ENCODE results near the gene CCL1. TPM values are rescaled to one million over a fixed set of nuclear protein-coding genes. Genes with fewer than 3 reads are reported as not detected.

Gene CCL1
- total and polyA plus RNA-seq, 2 donors, result not detected

DNA sequence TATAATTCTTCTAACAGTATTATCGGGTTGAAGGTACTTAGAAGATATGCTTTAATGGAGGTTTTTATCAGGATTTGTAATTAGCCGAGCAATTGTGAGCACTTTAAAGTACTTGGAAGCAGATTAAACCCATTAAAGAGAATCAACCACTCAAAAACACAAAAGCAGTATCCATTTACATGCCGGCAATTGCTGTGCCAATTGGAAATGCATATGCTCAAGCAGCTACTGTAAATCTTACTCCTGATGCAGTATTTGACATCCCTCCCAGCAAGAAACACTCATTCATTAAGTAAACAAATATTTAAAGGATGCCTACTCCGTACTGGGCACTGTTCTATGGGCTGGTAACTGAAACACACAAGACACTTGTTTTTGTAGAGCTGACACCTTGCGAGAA is 11.4 kb upstream of the CCL1 start:
- Histone ChIP-seq H3K4me1 (ENCODE audit: insufficient read depth) (no peaks in the 10 kb centered on the region), H3K27ac (ENCODE audit: low read depth) (no peak overlapping the region), H3K36me3 (ENCODE audit: insufficient read depth) (no peaks in the 10 kb centered on the region), H3K4me3 (ENCODE audit: low read depth, low read length) (no peak overlapping the region)
- 67% methylated on average over 5 of the region's 5 CpGs for WGBS
- DNase-seq (ENCODE audit: extremely low spot score), result no peak

- Histone ChIP-seq H3K27ac (ENCODE audit: low read depth) (no peak overlapping the region), H3K36me3 (ENCODE audit: insufficient read depth) (no peaks in the 10 kb centered on the region), H3K4me1 (ENCODE audit: insufficient read depth) (no peaks in the 10 kb centered on the region), H3K4me3 (ENCODE audit: low read depth, low read length) (no peak overlapping the region)
- WGBS, result 81% methylated on average over 3 of the region's 3 CpGs
- DNase-seq (ENCODE audit: extremely low spot score), result no peak
Measured at GRCh38 chr17:34371405-34372100, 8.5 kb upstream of the CCL1 start.

DNA sequence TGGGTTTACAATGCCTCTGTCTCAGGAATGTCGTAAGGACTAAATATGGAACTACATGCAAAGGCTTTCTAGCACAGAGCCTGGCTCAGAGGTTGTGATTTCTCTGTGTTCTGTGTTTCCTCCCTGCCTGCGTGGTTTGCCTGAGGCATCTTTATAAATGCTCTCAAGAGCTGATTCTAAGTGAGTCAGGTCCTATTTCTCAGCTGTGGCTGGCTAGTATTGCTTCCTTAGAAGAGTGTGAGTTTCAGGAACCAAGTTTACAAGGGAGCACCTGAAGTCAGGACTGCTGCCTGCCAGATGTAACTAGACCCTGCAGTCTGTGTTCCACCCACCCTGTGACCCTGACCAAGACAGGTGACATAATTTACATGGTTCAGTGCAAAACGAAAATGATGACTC is 8.0 kb upstream of the CCL1 start:
- Histone ChIP-seq H3K4me3 (ENCODE audit: low read depth, low read length) (no peak overlapping the region), H3K36me3 (ENCODE audit: insufficient read depth) (no peaks in the 10 kb centered on the region), H3K27ac (ENCODE audit: low read depth) (no peak overlapping the region), H3K4me1 (ENCODE audit: insufficient read depth) (no peaks in the 10 kb centered on the region)
- 42% methylated on average over 3 of the region's 3 CpGs for WGBS
- no peak for DNase-seq (ENCODE audit: extremely low spot score)

DNA sequence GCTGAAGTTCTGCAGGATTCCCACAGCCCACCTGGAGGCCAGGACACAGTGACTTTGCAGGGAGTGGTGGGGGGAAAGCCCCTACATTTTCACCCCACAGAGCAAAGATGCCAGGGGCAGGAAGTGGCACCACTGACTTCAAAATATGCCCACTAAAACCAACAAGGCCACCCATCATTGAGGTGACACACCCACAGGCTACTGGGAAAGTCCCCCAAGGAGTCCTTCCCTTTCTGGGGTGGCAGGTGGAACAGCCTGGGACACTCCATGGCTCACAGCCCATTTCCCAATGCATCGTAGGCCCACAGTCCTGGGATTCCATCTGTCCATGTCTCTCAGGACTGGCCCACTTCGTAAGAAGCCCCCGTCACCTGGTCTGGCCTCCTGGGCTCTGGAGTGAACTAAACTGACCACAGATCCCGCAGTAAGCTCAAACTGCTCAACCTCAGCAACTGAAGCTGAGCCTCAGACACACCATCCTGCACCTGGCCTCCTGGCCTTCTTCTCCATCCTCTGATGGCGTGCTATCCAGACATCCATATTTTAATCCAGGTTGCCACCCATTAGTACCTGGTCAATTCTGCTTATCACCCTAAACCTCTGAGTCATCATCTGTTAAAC is 7.5 kb upstream of the CCL1 start:
- Histone ChIP-seq H3K27ac (ENCODE audit: low read depth) (no peak overlapping the region), H3K4me1 (ENCODE audit: insufficient read depth) (no peaks in the 10 kb centered on the region), H3K4me3 (ENCODE audit: low read depth, low read length) (no peak overlapping the region), H3K36me3 (ENCODE audit: insufficient read depth) (no peaks in the 10 kb centered on the region)
- no peak for DNase-seq (ENCODE audit: extremely low spot score)
- WGBS, result 90% methylated on average over 5 of the region's 5 CpGs

- no peak for DNase-seq (ENCODE audit: extremely low spot score)
- WGBS, result 79% methylated on average over 3 of the region's 3 CpGs
- no peaks in the 10 kb centered on the region for H3K36me3 ChIP-seq (ENCODE audit: insufficient read depth)
Measured at GRCh38 chr17:34369571-34369970, 6.5 kb upstream of the CCL1 start.

DNA sequence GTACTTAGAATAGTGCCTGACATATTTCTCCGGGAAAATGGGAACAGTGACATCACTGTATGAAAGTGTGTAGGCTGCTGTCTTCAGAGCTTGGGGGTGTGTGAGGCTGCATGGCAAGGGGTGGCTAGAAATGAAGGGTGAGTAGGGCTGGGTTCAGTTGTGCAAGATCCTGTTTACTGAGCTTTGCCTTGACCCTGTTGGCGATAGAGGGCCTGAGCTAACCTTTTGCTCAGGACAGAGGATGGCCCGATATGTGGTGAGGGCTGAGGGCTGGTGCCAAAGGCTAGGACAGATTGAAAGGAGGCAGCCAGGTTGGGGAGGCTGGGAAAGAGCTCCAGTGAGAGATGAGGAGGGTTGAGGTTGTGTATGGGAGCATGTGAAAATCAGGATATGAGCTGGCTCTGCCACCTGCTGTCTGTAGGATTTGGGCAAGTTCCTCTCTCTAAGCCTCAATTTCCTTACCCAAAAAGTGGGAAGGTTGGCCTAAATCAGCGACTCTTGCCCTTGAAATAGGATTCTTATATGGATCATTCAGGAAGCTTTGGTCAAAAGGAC is 6.0 kb upstream of the CCL1 start:
- no peaks in the 10 kb centered on the region for H3K4me1 ChIP-seq (ENCODE audit: insufficient read depth)
- H3K27ac ChIP-seq (ENCODE audit: low read depth), result no peak overlapping the region
- no peaks in the 10 kb centered on the region for H3K36me3 ChIP-seq (ENCODE audit: insufficient read depth)
- H3K4me3 ChIP-seq (ENCODE audit: low read depth, low read length), result no peak overlapping the region
- no peak for DNase-seq (ENCODE audit: extremely low spot score)
- WGBS, result 52% methylated on average over 4 of the region's 4 CpGs

More at GRCh38 chr17:34369571-34369970, 6.5 kb upstream of the CCL1 start:
- Histone ChIP-seq H3K4me3 (ENCODE audit: low read depth, low read length) (no peak overlapping the region), H3K27ac (ENCODE audit: low read depth) (no peak overlapping the region), H3K4me1 (ENCODE audit: insufficient read depth) (no peaks in the 10 kb centered on the region)

DNA sequence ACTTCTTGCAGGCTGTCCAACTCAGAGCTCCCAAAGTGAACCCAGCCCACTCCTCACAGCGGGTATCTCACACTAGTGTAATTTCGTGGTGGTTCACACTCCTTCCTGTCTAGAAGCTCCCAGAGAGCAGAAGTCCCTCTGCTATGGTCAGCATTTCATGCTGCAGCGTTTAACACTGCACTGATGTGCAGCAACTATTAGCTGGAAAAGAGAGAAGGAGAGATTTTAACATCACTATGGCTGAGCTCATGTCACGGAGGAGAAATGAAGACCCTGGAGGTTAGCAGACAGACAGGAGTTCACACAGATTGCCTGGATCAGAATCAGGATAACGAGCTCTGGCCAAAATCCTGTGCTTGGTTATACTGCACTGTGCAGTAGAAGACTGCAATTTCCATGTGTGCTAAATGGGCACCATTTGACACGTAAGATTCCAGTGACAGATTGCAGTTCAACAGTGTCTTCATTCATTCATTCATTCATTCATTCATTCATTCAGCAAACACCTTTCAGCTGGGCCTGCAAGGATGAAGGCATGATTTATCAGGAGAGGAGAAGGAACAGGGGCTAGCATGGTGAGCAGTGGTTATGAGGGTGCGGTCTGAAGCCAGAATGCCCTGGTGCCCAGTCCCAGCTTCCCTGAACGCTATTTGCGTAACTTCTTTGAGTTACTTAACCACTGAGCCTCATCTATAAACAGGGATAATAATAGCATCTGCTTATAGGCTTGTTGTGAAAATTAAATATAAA is 5.3 kb upstream of the CCL1 start:
- no peaks in the 10 kb centered on the region for H3K36me3 ChIP-seq (ENCODE audit: insufficient read depth)
- H3K27ac ChIP-seq (ENCODE audit: low read depth), result no peak overlapping the region
- H3K4me1 ChIP-seq (ENCODE audit: insufficient read depth), result no peaks in the 10 kb centered on the region
- 63% methylated on average over 9 of the region's 9 CpGs for WGBS
- no peak overlapping the region for H3K4me3 ChIP-seq (ENCODE audit: low read depth, low read length)
- no peak for DNase-seq (ENCODE audit: extremely low spot score)

DNA sequence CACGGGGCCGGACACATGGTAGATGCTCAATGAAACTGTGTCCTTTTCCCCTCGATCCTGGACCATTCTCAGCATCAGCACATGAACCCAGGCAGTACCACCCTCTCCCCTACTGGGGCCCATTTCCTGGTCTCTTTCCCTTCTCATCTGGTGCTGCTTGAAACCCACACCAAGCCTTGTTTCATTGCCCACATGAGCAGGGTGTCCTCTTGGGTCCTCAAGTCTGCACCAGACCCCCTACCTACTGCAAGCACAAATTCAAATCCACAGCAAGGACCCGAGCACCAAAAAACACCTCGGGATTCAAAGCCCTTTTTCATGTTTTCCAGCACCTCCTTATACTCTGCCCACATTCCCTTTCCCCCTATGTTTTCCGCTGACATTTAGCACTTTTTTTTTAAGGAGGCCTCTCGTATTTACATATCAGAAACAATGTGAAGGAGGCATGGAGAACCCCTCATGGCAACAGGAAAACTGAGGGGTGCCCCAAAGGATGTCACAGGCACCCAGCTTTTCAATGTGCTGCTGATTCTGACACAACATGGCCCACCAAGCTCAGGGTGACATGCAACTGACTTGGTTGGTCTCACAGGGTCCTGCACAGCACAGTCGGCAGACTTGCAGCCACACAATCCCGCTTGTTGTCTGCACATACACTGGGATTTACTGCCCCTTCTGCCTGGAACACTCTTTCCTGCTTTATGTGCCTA is 4.6 kb upstream of the CCL1 start:
- H3K4me3 ChIP-seq (ENCODE audit: low read depth, low read length), result no peak overlapping the region
- H3K36me3 ChIP-seq (ENCODE audit: insufficient read depth), result no peaks in the 10 kb centered on the region
- WGBS, result 68% methylated on average over 9 of the region's 9 CpGs
- DNase-seq (ENCODE audit: extremely low spot score), result no peak
- H3K4me1 ChIP-seq (ENCODE audit: insufficient read depth), result no peaks in the 10 kb centered on the region
- no peak overlapping the region for H3K27ac ChIP-seq (ENCODE audit: low read depth)

GRCh38 chr17:34366529-34367107 is 3.6 kb upstream of the CCL1 start:
- Histone ChIP-seq H3K4me1 (ENCODE audit: insufficient read depth) (no peaks in the 10 kb centered on the region), H3K27ac (ENCODE audit: low read depth) (no peak overlapping the region), H3K36me3 (ENCODE audit: insufficient read depth) (no peaks in the 10 kb centered on the region), H3K4me3 (ENCODE audit: low read depth, low read length) (no peak overlapping the region)
- WGBS, result 59% methylated on average over 4 of the region's 4 CpGs
- no peak for DNase-seq (ENCODE audit: extremely low spot score)

DNA sequence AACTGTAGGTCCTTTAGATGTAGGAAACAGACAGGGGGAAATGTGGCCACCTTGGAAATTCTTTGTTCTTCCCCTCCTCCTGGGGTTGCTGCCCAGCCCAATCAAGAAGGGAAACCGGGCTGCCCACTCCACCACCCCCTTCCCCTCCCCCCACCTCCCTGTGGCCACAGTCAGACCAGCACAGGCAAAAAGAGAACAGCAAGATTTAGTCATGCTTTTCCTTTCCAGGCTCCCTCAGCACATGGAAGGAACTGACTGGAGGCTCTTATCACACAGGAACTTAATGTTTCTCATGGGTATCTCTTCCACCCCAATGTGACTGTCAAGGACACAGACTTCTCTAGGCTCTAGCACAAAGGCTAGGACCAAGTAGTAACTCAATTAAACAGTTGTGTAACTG is 3.0 kb upstream of the CCL1 start:
- no peaks in the 10 kb centered on the region for H3K4me1 ChIP-seq (ENCODE audit: insufficient read depth)
- H3K36me3 ChIP-seq (ENCODE audit: insufficient read depth), result no peaks in the 10 kb centered on the region
- H3K4me3 ChIP-seq (ENCODE audit: low read depth, low read length), result no peak overlapping the region
- no peak for DNase-seq (ENCODE audit: extremely low spot score)
- no peak overlapping the region for H3K27ac ChIP-seq (ENCODE audit: low read depth)
- WGBS, result 26% methylated on average over 1 of the region's 1 CpG

GRCh38 chr17:34365340-34365739 is 2.3 kb upstream of the CCL1 start:
- H3K4me3 ChIP-seq (ENCODE audit: low read depth, low read length), result no peak overlapping the region
- H3K36me3 ChIP-seq (ENCODE audit: insufficient read depth), result no peaks in the 10 kb centered on the region
- no peak overlapping the region for H3K27ac ChIP-seq (ENCODE audit: low read depth)
- no peak for DNase-seq (ENCODE audit: extremely low spot score)
- no peaks in the 10 kb centered on the region for H3K4me1 ChIP-seq (ENCODE audit: insufficient read depth)
- WGBS, result 79% methylated on average over 2 of the region's 2 CpGs

- DNase-seq (ENCODE audit: extremely low spot score), result no peak
- 80% methylated on average over 2 of the region's 2 CpGs for WGBS
- H3K4me1 ChIP-seq (ENCODE audit: insufficient read depth), result no peaks in the 10 kb centered on the region
Measured at GRCh38 chr17:34364751-34365150, 1.7 kb upstream of the CCL1 start.

GRCh38 chr17:34361478-34362061 is 1.5 kb downstream of the CCL1 start:
- WGBS, result 22% methylated on average over 8 of the region's 8 CpGs
- H3K4me3 ChIP-seq (ENCODE audit: low read depth, low read length), result no peak overlapping the region
- no peaks in the 10 kb centered on the region for H3K36me3 ChIP-seq (ENCODE audit: insufficient read depth)
- H3K4me1 ChIP-seq (ENCODE audit: insufficient read depth), result no peaks in the 10 kb centered on the region
- peak; percentile 77 for DNase-seq (ENCODE audit: extremely low spot score)
- no peak overlapping the region for H3K27ac ChIP-seq (ENCODE audit: low read depth)

More at GRCh38 chr17:34364751-34365150, 1.7 kb upstream of the CCL1 start:
- H3K36me3 ChIP-seq (ENCODE audit: insufficient read depth), result no peaks in the 10 kb centered on the region
- H3K4me3 ChIP-seq (ENCODE audit: low read depth, low read length), result no peak overlapping the region
- no peak overlapping the region for H3K27ac ChIP-seq (ENCODE audit: low read depth)
